HG02973 (cell line): ENCODE data around the gene HTR7.
"Not testable (repeated sequence)": the region's sequence is repeated elsewhere in the genome, so short reads cannot be mapped to it uniquely, and the experiment has no call there.

Experiments used
- ATAC-seq: cut with Tn5 transposase; IDR thresholded peaks from one replicate; pipeline ENCODE4 v1.9.1; 2021; ENCODE audit warnings: moderate library complexity; ENCODE audit not compliant: unreplicated experiment

The HTR7 gene

GRCh38 chr10:90857635-90858460, at the start of gene HTR7:
TSS of gene HTR7 (minus strand) at chr10:90858039. CDS start at chr10:90857671, 368 bp downstream.
- peak; percentile 79 for ATAC-seq

- no peak for ATAC-seq
These were observed 48.8 kb upstream of the HTR7 start for GRCh38 chr10:90906596-90906995.

GRCh38 chr10:90905925-90906324, 48.1 kb upstream of the HTR7 start:
- ATAC-seq, result no peak

- not testable (repeated sequence) for ATAC-seq
These were observed 39.1 kb upstream of the HTR7 start for GRCh38 chr10:90896916-90897315.

GRCh38 chr10:90893190-90893589, 35.4 kb upstream of the HTR7 start:
- no peak for ATAC-seq

- ATAC-seq, result no peak
These were observed 32.5 kb upstream of the HTR7 start for GRCh38 chr10:90890347-90890746.

GRCh38 chr10:90889636-90890035, 31.8 kb upstream of the HTR7 start:
- no peak for ATAC-seq

GRCh38 chr10:90888387-90888786, 30.5 kb upstream of the HTR7 start:
- ATAC-seq, result no peak

GRCh38 chr10:90887555-90887954, 29.7 kb upstream of the HTR7 start:
- ATAC-seq, result no peak

- ATAC-seq, result no peak
These were observed 27.3 kb upstream of the HTR7 start for GRCh38 chr10:90885176-90885575.

GRCh38 chr10:90884431-90884830, 26.6 kb upstream of the HTR7 start:
- no peak for ATAC-seq

GRCh38 chr10:90880059-90880719, 22.4 kb upstream of the HTR7 start:
- not testable (repeated sequence) for ATAC-seq

GRCh38 chr10:90879062-90879461, 21.2 kb upstream of the HTR7 start:
- no peak for ATAC-seq

- ATAC-seq, result no peak
These were observed 14.8 kb upstream of the HTR7 start for GRCh38 chr10:90872648-90873020.

- ATAC-seq, result peak; percentile 97
These were observed 14.2 kb upstream of the HTR7 start, which contains the start of gene RPP30 for GRCh38 chr10:90871766-90872647. TSS of gene RPP30 (plus strand) at chr10:90871974. CDS start at chr10:90871987, 13 bp downstream.

- ATAC-seq, result peak; percentile 63
These were observed 13.5 kb upstream of the HTR7 start for GRCh38 chr10:90871279-90871765.

GRCh38 chr10:90866050-90866598, 8.3 kb upstream of the HTR7 start:
- ATAC-seq, result no peak

GRCh38 chr10:90865401-90865800, 7.6 kb upstream of the HTR7 start:
- no peak for ATAC-seq

GRCh38 chr10:90862908-90863514, 5.2 kb upstream of the HTR7 start:
- ATAC-seq, result no peak

GRCh38 chr10:90860790-90861189, 3.0 kb upstream of the HTR7 start:
- ATAC-seq, result no peak
